Measurements from ENCODE around the gene EDEM3. TPM values are rescaled to one million over a fixed set of nuclear protein-coding genes. Genes with fewer than 3 reads are reported as not detected.
"Not testable (repeated sequence)": the region's sequence is repeated elsewhere in the genome, so short reads cannot be mapped to it uniquely, and the experiment has no call there.

Gene EDEM3
- total and polyA plus RNA-seq, 11 donors: 7.2 to 28.6 (median 17.6) TPM

DNA sequence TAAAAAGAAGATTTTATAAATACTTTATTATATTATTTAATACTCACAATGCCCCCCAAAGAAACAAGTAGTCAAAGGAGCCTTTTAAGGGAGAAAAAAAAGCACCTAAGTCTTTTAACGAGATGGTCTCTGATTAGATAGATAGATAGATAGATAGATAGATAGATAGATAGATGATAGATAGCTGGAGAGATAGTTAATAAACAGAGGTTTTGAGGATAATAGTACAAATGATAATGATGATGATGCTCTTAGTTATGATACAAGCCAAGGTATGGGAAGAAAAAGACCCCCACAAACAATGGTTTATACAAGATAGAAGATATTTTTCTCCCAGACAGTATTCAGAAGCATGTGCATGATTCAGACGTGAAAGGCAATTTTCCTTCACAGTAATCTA lies 14.6 kb upstream of the EDEM3 start:
- Histone ChIP-seq H3K9me3 (no peaks in the 10 kb centered on the region), H3K27ac (no peak overlapping the region), H3K27me3 (no peaks in the 10 kb centered on the region), H3K4me3 (no peak overlapping the region), H3K4me1 (no peaks in the 10 kb centered on the region), H3K36me3 (no peaks in the 10 kb centered on the region)
- ATAC-seq: no peak
- no peak for DNase-seq
- TF ChIP-seq POLR2A (IDR thresholded peaks at IDR 0.05): no peak
- TF ChIP-seq, protein P1, sequence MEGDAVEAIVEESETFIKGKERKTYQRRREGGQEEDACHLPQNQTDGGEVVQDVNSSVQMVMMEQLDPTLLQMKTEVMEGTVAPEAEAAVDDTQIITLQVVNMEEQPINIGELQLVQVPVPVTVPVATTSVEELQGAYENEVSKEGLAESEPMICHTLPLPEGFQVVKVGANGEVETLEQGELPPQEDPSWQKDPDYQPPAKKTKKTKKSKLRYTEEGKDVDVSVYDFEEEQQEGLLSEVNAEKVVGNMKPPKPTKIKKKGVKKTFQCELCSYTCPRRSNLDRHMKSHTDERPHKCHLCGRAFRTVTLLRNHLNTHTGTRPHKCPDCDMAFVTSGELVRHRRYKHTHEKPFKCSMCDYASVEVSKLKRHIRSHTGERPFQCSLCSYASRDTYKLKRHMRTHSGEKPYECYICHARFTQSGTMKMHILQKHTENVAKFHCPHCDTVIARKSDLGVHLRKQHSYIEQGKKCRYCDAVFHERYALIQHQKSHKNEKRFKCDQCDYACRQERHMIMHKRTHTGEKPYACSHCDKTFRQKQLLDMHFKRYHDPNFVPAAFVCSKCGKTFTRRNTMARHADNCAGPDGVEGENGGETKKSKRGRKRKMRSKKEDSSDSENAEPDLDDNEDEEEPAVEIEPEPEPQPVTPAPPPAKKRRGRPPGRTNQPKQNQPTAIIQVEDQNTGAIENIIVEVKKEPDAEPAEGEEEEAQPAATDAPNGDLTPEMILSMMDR (IDR thresholded peaks at IDR 0.05): no peak
- intact Hi-C loops (cut with DNase I): no loop called here
- WGBS, 4 donors: 54 to 82% (median 68%) methylated on average over 2 of the region's 2 CpGs

DNA sequence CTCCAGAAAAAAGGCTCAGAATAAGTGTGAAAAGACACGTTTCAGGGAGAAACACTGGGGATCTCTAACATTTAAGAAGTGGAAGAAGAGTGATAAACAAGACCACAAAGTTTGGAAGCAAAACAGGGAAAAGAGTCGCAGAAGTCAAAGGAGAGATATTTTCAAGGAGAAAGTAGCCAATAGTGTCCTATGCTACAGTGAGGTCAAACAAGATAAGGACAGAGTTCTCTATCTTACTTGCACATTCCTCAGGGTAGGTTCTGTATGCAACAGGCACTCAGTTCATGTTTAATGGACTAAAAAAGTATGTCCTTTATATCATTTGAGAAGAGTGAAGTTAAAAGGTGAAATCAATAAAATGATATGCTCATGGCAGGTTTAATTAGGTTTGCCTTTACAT lies 13.8 kb upstream of the EDEM3 start:
- Histone ChIP-seq H3K36me3 (no peaks in the 10 kb centered on the region), H3K9me3 (no peaks in the 10 kb centered on the region), H3K27me3 (no peaks in the 10 kb centered on the region), H3K4me1 (no peaks in the 10 kb centered on the region), H3K27ac (no peak overlapping the region), H3K4me3 (no peak overlapping the region)
- TF ChIP-seq POLR2A (IDR thresholded peaks at IDR 0.05): no peak
- TF ChIP-seq, protein P1 (IDR thresholded peaks at IDR 0.05): no peak
- intact Hi-C loops (cut with DNase I): no loop called here
- WGBS, 4 donors: 64 to 69% (median 66%) methylated on average over 2 of the region's 2 CpGs
- DNase-seq (no peak), ATAC-seq (no peak)

DNA sequence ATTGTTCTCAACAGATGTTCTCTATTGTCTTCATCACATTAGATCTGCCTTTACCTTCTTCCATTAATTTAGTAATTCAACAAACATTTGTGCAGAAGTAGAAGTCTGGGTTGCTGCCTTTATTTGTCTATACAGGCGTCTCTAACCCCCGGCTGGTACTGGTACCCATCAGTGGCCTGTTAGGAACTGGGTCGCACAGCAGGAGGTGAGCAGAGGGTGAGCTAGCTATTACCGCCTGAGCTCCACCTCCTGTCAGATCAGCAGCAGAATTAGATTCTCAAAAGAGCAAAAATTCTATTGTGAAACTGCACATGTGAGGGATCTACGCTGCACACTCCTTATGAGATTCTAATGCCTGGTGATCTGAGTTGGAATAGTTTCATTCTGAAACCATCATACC lies 12.9 kb upstream of the EDEM3 start:
- H3K27ac ChIP-seq: no peak overlapping the region
- DNase-seq (no peak), ATAC-seq (no peak)
- intact Hi-C loops (cut with DNase I): no loop called here
- H3K4me1 ChIP-seq: no peaks in the 10 kb centered on the region
- no peak overlapping the region for H3K4me3 ChIP-seq
- TF ChIP-seq POLR2A (IDR thresholded peaks at IDR 0.05): no peak
- TF ChIP-seq, protein P1 (IDR thresholded peaks at IDR 0.05): no peak
- 94 to 96% (median 95%) methylated on average over 5 of the region's 5 CpGs for whole genome bisulfite sequencing, 4 donors
- no peaks in the 10 kb centered on the region for H3K27me3 ChIP-seq
- no peaks in the 10 kb centered on the region for H3K36me3 ChIP-seq
- H3K9me3 ChIP-seq: no peaks in the 10 kb centered on the region

DNA sequence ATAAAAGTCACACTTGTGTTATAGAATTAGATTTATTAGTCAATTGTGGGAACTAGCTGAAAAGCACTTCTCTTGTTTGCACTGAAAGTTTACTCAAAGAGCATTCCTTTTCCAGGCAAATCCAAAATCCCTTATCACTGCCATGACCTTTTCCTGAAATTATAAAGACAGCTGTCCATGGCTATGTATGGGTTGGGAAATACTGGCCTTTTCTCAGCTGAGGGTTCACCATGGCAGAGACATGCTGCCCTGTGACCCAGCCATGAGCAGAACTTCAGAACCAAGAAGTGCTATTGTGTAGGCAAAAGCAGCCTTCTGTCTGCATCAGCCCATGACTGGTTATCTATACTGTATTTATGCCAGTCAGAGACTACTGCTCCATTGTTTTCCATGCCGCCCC lies 9.8 kb upstream of the EDEM3 start:
- TF ChIP-seq, protein P1 (IDR thresholded peaks at IDR 0.05): no peak
- no peak for TF ChIP-seq POLR2A (IDR thresholded peaks at IDR 0.05)
- no peak overlapping the region for H3K27ac ChIP-seq
- H3K9me3 ChIP-seq: no peaks in the 10 kb centered on the region
- intact Hi-C loops (cut with DNase I): no loop called here
- ATAC-seq (no peak), DNase-seq (no peak)
- no peaks in the 10 kb centered on the region for H3K4me1 ChIP-seq
- H3K27me3 ChIP-seq: no peaks in the 10 kb centered on the region
- 86 to 96% (median 93%) methylated on average over 1 of the region's 1 CpG for WGBS, 4 donors
- H3K36me3 ChIP-seq: no peaks in the 10 kb centered on the region
- H3K4me3 ChIP-seq: no peak overlapping the region

DNA sequence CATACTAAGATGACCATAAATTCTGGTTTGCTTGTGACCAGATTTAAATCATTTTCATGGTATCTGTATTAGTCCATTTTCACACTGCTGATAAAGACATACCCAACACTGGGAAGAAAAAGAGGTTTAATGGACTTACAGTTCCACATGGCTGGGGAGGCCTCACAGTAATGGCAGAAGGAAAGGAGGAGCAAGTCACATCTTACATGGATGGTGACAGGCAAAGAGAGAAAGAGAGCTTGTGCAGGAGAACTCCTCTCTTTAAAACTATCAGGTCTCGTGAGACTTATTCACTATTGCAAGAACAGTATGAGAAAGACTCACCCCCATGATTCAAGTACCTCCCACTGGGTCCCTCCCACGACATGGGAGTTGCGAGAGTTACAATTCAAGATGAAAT lies 8.9 kb upstream of the EDEM3 start:
- H3K27ac ChIP-seq; DNase-seq; intact Hi-C loops (cut with DNase I); ATAC-seq; H3K27me3 ChIP-seq; H3K36me3 ChIP-seq; H3K4me1 ChIP-seq; H3K9me3 ChIP-seq; H3K4me3 ChIP-seq: not testable (repeated sequence)
- WGBS, 4 donors: 94 to 97% (median 96%) methylated on average over 3 of the region's 3 CpGs

All from heart left ventricle (tissue), 16 donors.